H9 (cell line): ENCODE data around the gene ABCD1. TPM values are rescaled to one million over a fixed set of nuclear protein-coding genes. Genes with fewer than 3 reads are reported as not detected.

Source experiments
- DNase-seq: peaks from one replicate; pipeline ENCODE4 v3.0.0-alpha.2; 2017
- H2AFZ ChIP-seq: one replicate; pipeline ENCODE4 v1.6.1; 2013; ENCODE audit warnings: mild to moderate bottlenecking, low read length, control low read depth, moderate library complexity
- H2AK5ac ChIP-seq: 2 replicates; pipeline ENCODE4 v1.6.1; 2013; ENCODE audit warnings: low read length, control low read depth, mixed read lengths; ENCODE audit not compliant: insufficient read length
- H2BK120ac ChIP-seq: one replicate; pipeline ENCODE4 v1.6.1; 2013; ENCODE audit warnings: low read depth, mild to moderate bottlenecking, low read length, control low read depth, inconsistent platforms; ENCODE audit not compliant: poor library complexity, severe bottlenecking
- H2BK12ac ChIP-seq: 2 replicates; pipeline ENCODE4 v1.6.1; 2013; ENCODE audit warnings: low read length, control low read depth, mixed read lengths, low read depth; ENCODE audit not compliant: insufficient read length
- H2BK15ac ChIP-seq: 2 replicates; pipeline ENCODE4 v1.6.1; 2013; ENCODE audit warnings: low read depth, low read length, control low read depth
- H2BK20ac ChIP-seq: one replicate; pipeline ENCODE4 v1.6.1; 2013; ENCODE audit warnings: low read depth, mild to moderate bottlenecking, low read length, control low read depth, inconsistent platforms; ENCODE audit not compliant: poor library complexity, severe bottlenecking
- H2BK5ac ChIP-seq: 2 replicates; pipeline ENCODE4 v1.6.1; 2013; ENCODE audit warnings: low read length, control low read depth, mixed read lengths; ENCODE audit not compliant: insufficient read length
- H3K14ac ChIP-seq: 2 replicates; pipeline ENCODE4 v1.6.1; 2013; ENCODE audit warnings: low read length, control low read depth; ENCODE audit not compliant: insufficient read depth
- H3K18ac ChIP-seq: 2 replicates; pipeline ENCODE4 v1.6.1; 2013; ENCODE audit warnings: low read depth, mild to moderate bottlenecking, mixed read lengths, low read length, control low read depth; ENCODE audit not compliant: insufficient read length
- H3K23ac ChIP-seq: 2 replicates; pipeline ENCODE4 v1.6.1; 2013; ENCODE audit warnings: low read length, control low read depth, mixed read lengths, low read depth; ENCODE audit not compliant: insufficient read length
- H3K23me2 ChIP-seq: 2 replicates; pipeline ENCODE4 v1.6.1; 2013; ENCODE audit warnings: low read depth, mild to moderate bottlenecking, mixed read lengths, low read length, control low read depth; ENCODE audit not compliant: insufficient read length, poor library complexity, severe bottlenecking
- H3K27ac ChIP-seq: 2 replicates; pipeline ENCODE4 v1.5.1; 2013; ENCODE audit warnings: low read length, control low read depth, mixed read lengths, low read depth; ENCODE audit not compliant: insufficient read length
- H3K27me3 ChIP-seq: 2 replicates; pipeline ENCODE4 v1.6.1; 2013; ENCODE audit warnings: low read length, control low read depth, inconsistent platforms; ENCODE audit not compliant: insufficient read depth
- H3K4ac ChIP-seq: 2 replicates; pipeline ENCODE4 v1.6.1; 2013; ENCODE audit warnings: low read depth, mild to moderate bottlenecking, control low read depth, inconsistent platforms, low read length, moderate library complexity
- H3K4me1 ChIP-seq: 2 replicates; pipeline ENCODE4 v1.6.1; 2013; ENCODE audit warnings: low read length, control low read depth, inconsistent platforms; ENCODE audit not compliant: insufficient read depth
- H3K4me2 ChIP-seq: 2 replicates; pipeline ENCODE4 v1.6.1; 2013; ENCODE audit warnings: low read length, control low read depth, mixed read lengths; ENCODE audit not compliant: insufficient read length, insufficient read depth
- H3K56ac ChIP-seq: 2 replicates; pipeline ENCODE4 v1.6.1; 2013; ENCODE audit warnings: low read depth, mild to moderate bottlenecking, mixed read lengths, low read length, control low read depth; ENCODE audit not compliant: insufficient read length
- H3K79me1 ChIP-seq: 2 replicates; pipeline ENCODE4 v1.6.1; 2013; ENCODE audit warnings: low read depth, mild to moderate bottlenecking, moderate library complexity, low read length, control low read depth, inconsistent platforms; ENCODE audit not compliant: insufficient read depth, poor library complexity, severe bottlenecking
- H3K79me2 ChIP-seq: 2 replicates; pipeline ENCODE4 v1.6.1; 2013; ENCODE audit warnings: low read length, control low read depth, inconsistent platforms; ENCODE audit not compliant: insufficient read depth
- H3K9ac ChIP-seq: 2 replicates; pipeline ENCODE4 v1.6.1; 2013; ENCODE audit warnings: low read length, control low read depth, mixed read lengths; ENCODE audit not compliant: insufficient read length; ENCODE audit errors: extremely low read depth
- H3K9me3 ChIP-seq: one replicate; pipeline ENCODE4 v1.6.1; 2013; ENCODE audit warnings: low read depth, low read length, inconsistent platforms; ENCODE audit not compliant: control insufficient read depth
- H3T11ph ChIP-seq: one replicate; pipeline ENCODE4 v1.6.1; 2013; ENCODE audit warnings: mild to moderate bottlenecking, low read length, control low read depth, inconsistent platforms
- H4K20me1 ChIP-seq: one replicate; pipeline ENCODE4 v1.6.1; 2013; ENCODE audit not compliant: control insufficient read depth, insufficient read length, insufficient read depth
- H4K5ac ChIP-seq: 2 replicates; pipeline ENCODE4 v1.6.1; 2013; ENCODE audit warnings: low read depth, mild to moderate bottlenecking, mixed read lengths, low read length, control low read depth; ENCODE audit not compliant: insufficient read length
- H4K8ac ChIP-seq: replicated peaks from 2 replicates; pipeline ENCODE4 v1.6.1; 2013; ENCODE audit warnings: low read length, control low read depth, mixed read lengths, low read depth; ENCODE audit not compliant: insufficient read length
- H4K91ac ChIP-seq: 2 replicates; pipeline ENCODE4 v1.6.1; 2013; ENCODE audit warnings: low read depth, mild to moderate bottlenecking, moderate library complexity, mixed read lengths, low read length, control low read depth; ENCODE audit not compliant: insufficient read length
- H3K27ac Mint-ChIP-seq, 3 experiments: 2 replicates in 2 of 3; 3 replicates in 1 of 3; pipeline ENCODE4 v1.8.0; 2020 to 2021; ENCODE audit warnings: mixed read lengths in 3 of 3, mild to moderate bottlenecking in 1 of 3, moderate library complexity in 1 of 3
- H3K27me3 Mint-ChIP-seq: 2 replicates; pipeline ENCODE4 v1.8.0; 2021; ENCODE audit warnings: low read depth, mild to moderate bottlenecking, moderate library complexity, mixed read lengths
- H3K36me3 Mint-ChIP-seq, 3 experiments: 2 replicates in 2 of 3; 3 replicates in 1 of 3; pipeline ENCODE4 v1.8.0; 2020 to 2021; ENCODE audit warnings: low read depth in 3 of 3, mixed read lengths in 3 of 3; ENCODE audit not compliant: insufficient read depth in 1 of 3
- H3K4me1 Mint-ChIP-seq, 2 experiments: 2 replicates each; pipeline ENCODE4 v1.8.0; 2020; ENCODE audit warnings: mixed read lengths in 2 of 2
- H3K4me3 Mint-ChIP-seq, 2 experiments: 2 replicates in 1 of 2; 3 replicates in 1 of 2; pipeline ENCODE4 v1.8.0; 2020 to 2021; ENCODE audit warnings: mild to moderate bottlenecking in 2 of 2, mixed read lengths in 2 of 2, moderate library complexity in 1 of 2
- H3K9me3 Mint-ChIP-seq, 2 experiments: 2 replicates in 1 of 2; 3 replicates in 1 of 2; pipeline ENCODE4 v1.8.0; 2020; ENCODE audit warnings: mild to moderate bottlenecking in 2 of 2, mixed read lengths in 2 of 2, moderate library complexity in 1 of 2
- WGBS: extraction: QIAGEN DNeasy Blood & Tissue Kit; methylation state at CpG from one replicate; pipeline ENCODE4 v1.1.7; 2013; ENCODE audit warnings: missing lambda C conversion rate, low lambda C conversion rate, mixed read lengths; ENCODE audit not compliant: insufficient read length; ENCODE audit errors: extremely low coverage; 5-methylcytosine and 5-hydroxymethylcytosine counted together
- total RNA-seq: library from RNA; stranded (reverse); gene quantifications from 2 replicates; pipeline ENCODE4 v1.2.1, GENCODE V29; 2021
- TF ChIP-seq, protein P1 (sequence below): fragments of 200-600 bp; sonication (generic); conservative IDR thresholded peaks from 3 replicates; pipeline ENCODE4 v1.8.0; 2021; ENCODE audit warnings: antibody characterized with exemption, mild to moderate bottlenecking

Gene ABCD1
- total RNA-seq, 1 experiment from 2014 or later: 11.1 TPM

DNA sequence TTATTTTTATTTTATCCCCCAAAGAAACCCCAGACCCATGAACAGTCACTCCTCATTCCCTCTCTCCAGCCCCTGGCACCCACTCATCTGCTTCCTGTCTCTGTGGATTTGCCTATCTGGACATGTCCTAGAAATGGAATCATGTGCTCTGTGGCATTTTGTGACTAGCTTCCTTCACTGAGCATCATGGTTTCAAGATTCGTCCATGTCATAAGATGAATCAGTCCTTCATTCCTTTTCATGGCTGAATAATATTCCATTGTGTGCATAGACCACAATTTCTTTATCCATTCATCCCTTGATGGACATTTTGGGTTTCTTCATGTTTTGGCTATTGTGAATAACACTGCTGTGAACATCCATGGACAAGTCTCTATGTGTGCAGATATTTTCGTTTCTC lies 10.2 kb downstream of the ABCD1 start:
- H3K9ac ChIP-seq: no peak overlapping the region
- H3K14ac ChIP-seq: no peak overlapping the region
- H3K27ac Mint-ChIP-seq: no peak overlapping the region
- H3K4me1 Mint-ChIP-seq: peaks cover 7 to 8% of the 10 kb centered on the region in 2 experiments
- H3T11ph ChIP-seq: no peak overlapping the region
- H2BK20ac ChIP-seq: no peak overlapping the region
- no peak overlapping the region for H2AK5ac ChIP-seq
- H3K18ac ChIP-seq: no peak overlapping the region
- H3K79me1 ChIP-seq: no peaks in the 10 kb centered on the region
- no peak overlapping the region for H4K8ac ChIP-seq
- no peak overlapping the region for H3K56ac ChIP-seq
- H3K9me3 Mint-ChIP-seq: peaks cover 76 to 81% of the 10 kb centered on the region in 2 experiments
- peaks cover 40% of the 10 kb centered on the region for H3K9me3 ChIP-seq
- no peaks in the 10 kb centered on the region for H4K20me1 ChIP-seq
- H3K36me3 Mint-ChIP-seq: peaks cover 10 to 42% (median 26%) of the 10 kb centered on the region in 3 experiments
- TF ChIP-seq, protein P1, sequence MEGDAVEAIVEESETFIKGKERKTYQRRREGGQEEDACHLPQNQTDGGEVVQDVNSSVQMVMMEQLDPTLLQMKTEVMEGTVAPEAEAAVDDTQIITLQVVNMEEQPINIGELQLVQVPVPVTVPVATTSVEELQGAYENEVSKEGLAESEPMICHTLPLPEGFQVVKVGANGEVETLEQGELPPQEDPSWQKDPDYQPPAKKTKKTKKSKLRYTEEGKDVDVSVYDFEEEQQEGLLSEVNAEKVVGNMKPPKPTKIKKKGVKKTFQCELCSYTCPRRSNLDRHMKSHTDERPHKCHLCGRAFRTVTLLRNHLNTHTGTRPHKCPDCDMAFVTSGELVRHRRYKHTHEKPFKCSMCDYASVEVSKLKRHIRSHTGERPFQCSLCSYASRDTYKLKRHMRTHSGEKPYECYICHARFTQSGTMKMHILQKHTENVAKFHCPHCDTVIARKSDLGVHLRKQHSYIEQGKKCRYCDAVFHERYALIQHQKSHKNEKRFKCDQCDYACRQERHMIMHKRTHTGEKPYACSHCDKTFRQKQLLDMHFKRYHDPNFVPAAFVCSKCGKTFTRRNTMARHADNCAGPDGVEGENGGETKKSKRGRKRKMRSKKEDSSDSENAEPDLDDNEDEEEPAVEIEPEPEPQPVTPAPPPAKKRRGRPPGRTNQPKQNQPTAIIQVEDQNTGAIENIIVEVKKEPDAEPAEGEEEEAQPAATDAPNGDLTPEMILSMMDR: no peak
- H3K4me3 Mint-ChIP-seq: no peak overlapping the region
- no peak overlapping the region for H4K91ac ChIP-seq
- no peak overlapping the region for H4K5ac ChIP-seq
- H3K27me3 Mint-ChIP-seq: no peaks in the 10 kb centered on the region; the same call in 1 of the 2 replicates
- H3K23ac ChIP-seq: no peak overlapping the region
- no peak for DNase-seq
- no peak overlapping the region for H2BK15ac ChIP-seq
- H3K27ac ChIP-seq: no peak overlapping the region
- no peaks in the 10 kb centered on the region for H3K23me2 ChIP-seq
- no peak overlapping the region for H2BK120ac ChIP-seq
- H3K27me3 ChIP-seq: no peaks in the 10 kb centered on the region
- no peak overlapping the region for H2BK12ac ChIP-seq
- H2AFZ ChIP-seq: no peak overlapping the region
- H2BK5ac ChIP-seq: no peak overlapping the region
- H3K4me1 ChIP-seq: no peaks in the 10 kb centered on the region
- no peaks in the 10 kb centered on the region for H3K79me2 ChIP-seq
- no peak overlapping the region for H3K4ac ChIP-seq
- no peak overlapping the region for H3K4me2 ChIP-seq
- WGBS: no CpG with 5 or more reads among the region's 2 CpGs
